ENCODE results near the gene CACNA2D3. TPM values are rescaled to one million over a fixed set of nuclear protein-coding genes. Genes with fewer than 3 reads are reported as not detected.

CACNA2D3 gene
- polyA plus RNA-seq, 1 donor = 0.97 TPM

DNA sequence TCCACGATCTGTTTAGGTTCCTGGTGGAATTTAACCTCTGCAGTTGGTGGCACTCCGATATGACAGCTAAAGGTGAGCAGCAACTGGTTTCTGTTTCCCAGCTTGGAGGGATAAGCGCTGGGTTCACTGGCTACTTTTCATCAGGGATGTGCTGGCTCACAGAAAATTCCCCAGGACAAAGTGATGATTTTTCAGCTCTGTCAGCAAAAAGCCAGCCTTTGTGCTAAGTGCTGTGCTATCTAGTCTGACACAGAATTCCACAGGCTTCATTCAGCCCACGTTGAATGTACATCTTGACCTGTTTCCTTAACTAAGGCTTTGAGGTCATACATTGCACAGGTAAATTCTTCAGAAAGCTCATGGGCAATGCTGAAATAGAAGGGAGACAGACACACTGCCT is 887.0 kb downstream of the CACNA2D3 start:
- H3K9me3 ChIP-seq (ENCODE audit: control insufficient read depth, low read depth, low read length) = no peaks in the 10 kb centered on the region
- H3K36me3 ChIP-seq (ENCODE audit: control insufficient read depth, insufficient read depth, low read length) = no peaks in the 10 kb centered on the region
- no peak overlapping the region for H3K4me3 ChIP-seq (ENCODE audit: low read length)
- H3K4me1 ChIP-seq (ENCODE audit: control insufficient read depth, insufficient read depth, low read length) = no peaks in the 10 kb centered on the region
- no peak overlapping the region for H3K27ac ChIP-seq (ENCODE audit: low read length)
- H3K27me3 ChIP-seq (ENCODE audit: control insufficient read depth, insufficient read depth, low read length) = no peaks in the 10 kb centered on the region
- no peak for DNase-seq
- WGBS (ENCODE audit: insufficient coverage, low lambda C conversion rate) = no CpG with 5 or more reads among the region's 4 CpGs

DNA sequence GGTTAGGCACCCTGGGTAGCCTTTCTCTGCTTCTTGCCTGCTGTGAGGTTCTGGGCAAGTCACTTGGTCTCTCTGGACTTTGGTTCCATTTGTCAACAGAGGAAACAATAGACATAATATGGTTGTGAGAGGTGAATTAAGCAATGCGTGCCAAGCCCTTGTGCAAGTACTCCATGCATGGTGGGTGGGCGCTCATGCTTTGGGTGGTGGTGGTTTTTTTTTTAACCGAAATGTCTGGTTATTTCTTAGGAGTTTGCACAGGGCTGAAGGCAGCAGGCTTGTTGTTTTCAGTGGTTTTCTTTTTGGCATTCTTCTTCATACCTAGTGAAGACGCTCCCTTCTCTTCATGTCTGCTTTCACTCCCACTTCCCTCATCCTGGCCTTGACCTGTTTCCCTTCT is 889.7 kb downstream of the CACNA2D3 start:
- 100% methylated on average over 1 of the region's 4 CpGs for WGBS (ENCODE audit: insufficient coverage, low lambda C conversion rate)
- H3K36me3 ChIP-seq (ENCODE audit: control insufficient read depth, insufficient read depth, low read length) = no peaks in the 10 kb centered on the region

DNA sequence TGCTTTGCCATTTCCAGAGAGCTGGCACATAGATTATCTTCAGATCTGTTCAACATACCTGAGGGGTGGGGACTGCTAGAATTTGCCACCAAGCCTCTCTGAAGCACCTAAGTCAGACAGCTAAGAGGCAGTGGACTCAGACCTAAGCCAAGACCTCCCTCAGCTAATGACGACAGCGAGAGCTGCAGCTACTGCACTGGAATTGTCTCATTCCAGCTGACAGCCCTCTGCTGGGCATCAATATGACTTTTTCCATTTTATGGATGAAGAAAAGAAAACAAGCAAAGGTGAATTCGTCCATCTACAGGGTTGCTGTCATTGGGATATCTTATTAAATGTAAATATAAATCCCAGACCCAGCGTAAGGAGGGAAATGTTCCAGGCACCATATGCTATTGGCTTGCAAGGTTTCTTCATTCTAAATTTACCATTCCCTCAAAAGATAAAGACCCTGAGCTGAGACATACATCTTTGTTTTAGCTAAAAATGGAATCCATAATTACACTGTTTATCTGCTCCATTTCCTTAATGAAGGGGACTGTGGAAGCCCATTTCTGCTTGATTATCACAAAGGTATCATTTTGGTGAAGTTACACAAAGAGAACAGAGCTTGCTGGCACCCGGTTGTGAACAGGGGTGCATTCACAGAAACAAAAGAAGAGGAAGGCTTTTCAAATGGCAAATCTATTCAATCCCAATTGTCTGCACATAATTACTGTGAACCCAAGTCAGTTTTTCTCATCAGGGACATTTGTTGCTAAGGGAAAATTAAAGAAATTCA is 891.0 kb downstream of the CACNA2D3 start:
- H3K36me3 ChIP-seq (ENCODE audit: control insufficient read depth, insufficient read depth, low read length) = no peaks in the 10 kb centered on the region
- DNase-seq = no peak

More for the DNA sequence above, 889.7 kb downstream of the CACNA2D3 start:
- no peak overlapping the region for H3K27ac ChIP-seq (ENCODE audit: low read length)
- no peaks in the 10 kb centered on the region for H3K4me1 ChIP-seq (ENCODE audit: control insufficient read depth, insufficient read depth, low read length)
- no peak for DNase-seq
- no peak overlapping the region for H3K4me3 ChIP-seq (ENCODE audit: low read length)
- H3K27me3 ChIP-seq (ENCODE audit: control insufficient read depth, insufficient read depth, low read length) = no peaks in the 10 kb centered on the region
- no peaks in the 10 kb centered on the region for H3K9me3 ChIP-seq (ENCODE audit: control insufficient read depth, low read depth, low read length)

GRCh38 chr3:55014081-55014480 is 891.7 kb downstream of the CACNA2D3 start:
- Histone ChIP-seq H3K4me1 (ENCODE audit: control insufficient read depth, insufficient read depth, low read length) (no peaks in the 10 kb centered on the region), H3K27ac (ENCODE audit: low read length) (no peak overlapping the region), H3K4me3 (ENCODE audit: low read length) (no peak overlapping the region), H3K27me3 (ENCODE audit: control insufficient read depth, insufficient read depth, low read length) (no peaks in the 10 kb centered on the region), H3K36me3 (ENCODE audit: control insufficient read depth, insufficient read depth, low read length) (no peaks in the 10 kb centered on the region), H3K9me3 (ENCODE audit: control insufficient read depth, low read depth, low read length) (no peaks in the 10 kb centered on the region)
- DNase-seq = no peak
- WGBS (ENCODE audit: insufficient coverage, low lambda C conversion rate) = no CpG with 5 or more reads among the region's 4 CpGs

More for the DNA sequence above, 891.0 kb downstream of the CACNA2D3 start:
- Histone ChIP-seq H3K27me3 (ENCODE audit: control insufficient read depth, insufficient read depth, low read length) (no peaks in the 10 kb centered on the region), H3K27ac (ENCODE audit: low read length) (no peak overlapping the region), H3K4me3 (ENCODE audit: low read length) (no peak overlapping the region), H3K9me3 (ENCODE audit: control insufficient read depth, low read depth, low read length) (no peaks in the 10 kb centered on the region), H3K4me1 (ENCODE audit: control insufficient read depth, insufficient read depth, low read length) (no peaks in the 10 kb centered on the region)
- WGBS (ENCODE audit: insufficient coverage, low lambda C conversion rate) = no CpG with 5 or more reads among the region's 5 CpGs

GRCh38 chr3:55014906-55015305 is 892.6 kb downstream of the CACNA2D3 start:
- Histone ChIP-seq H3K4me3 (ENCODE audit: low read length) (no peak overlapping the region), H3K4me1 (ENCODE audit: control insufficient read depth, insufficient read depth, low read length) (no peaks in the 10 kb centered on the region), H3K9me3 (ENCODE audit: control insufficient read depth, low read depth, low read length) (no peaks in the 10 kb centered on the region), H3K27ac (ENCODE audit: low read length) (no peak overlapping the region), H3K36me3 (ENCODE audit: control insufficient read depth, insufficient read depth, low read length) (no peaks in the 10 kb centered on the region), H3K27me3 (ENCODE audit: control insufficient read depth, insufficient read depth, low read length) (no peaks in the 10 kb centered on the region)
- no CpG with 5 or more reads among the region's 5 CpGs for WGBS (ENCODE audit: insufficient coverage, low lambda C conversion rate)
- no peak for DNase-seq

GRCh38 chr3:55017876-55018275 is 895.5 kb downstream of the CACNA2D3 start:
- Histone ChIP-seq H3K4me1 (ENCODE audit: control insufficient read depth, insufficient read depth, low read length) (no peaks in the 10 kb centered on the region), H3K9me3 (ENCODE audit: control insufficient read depth, low read depth, low read length) (no peaks in the 10 kb centered on the region), H3K4me3 (ENCODE audit: low read length) (no peak overlapping the region), H3K27me3 (ENCODE audit: control insufficient read depth, insufficient read depth, low read length) (no peaks in the 10 kb centered on the region), H3K27ac (ENCODE audit: low read length) (no peak overlapping the region), H3K36me3 (ENCODE audit: control insufficient read depth, insufficient read depth, low read length) (no peaks in the 10 kb centered on the region)
- WGBS (ENCODE audit: insufficient coverage, low lambda C conversion rate) = no CpG with 5 or more reads among the region's 3 CpGs
- DNase-seq = no peak

DNA sequence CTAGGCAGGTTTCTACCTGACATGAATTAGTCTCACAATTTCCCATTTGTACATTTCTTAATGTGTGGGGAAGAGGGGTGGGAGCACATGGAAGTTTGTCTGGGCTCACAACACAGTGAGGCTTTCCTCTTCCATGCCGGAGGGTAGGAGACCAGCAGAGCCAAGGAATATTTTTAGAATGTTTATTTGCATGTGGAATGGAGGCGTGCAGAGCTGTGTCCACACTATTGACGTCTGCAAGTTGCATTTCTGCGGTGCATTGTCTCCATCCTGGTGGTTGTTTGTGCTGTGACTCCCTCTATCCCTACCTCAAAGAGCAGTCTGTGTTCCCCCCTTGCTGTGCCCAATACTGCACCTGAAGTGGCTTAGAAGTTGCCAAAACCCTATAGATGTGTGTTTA is 908.6 kb downstream of the CACNA2D3 start:
- no peak for DNase-seq
- Histone ChIP-seq H3K4me1 (ENCODE audit: control insufficient read depth, insufficient read depth, low read length) (no peaks in the 10 kb centered on the region), H3K27me3 (ENCODE audit: control insufficient read depth, insufficient read depth, low read length) (no peaks in the 10 kb centered on the region), H3K9me3 (ENCODE audit: control insufficient read depth, low read depth, low read length) (no peaks in the 10 kb centered on the region), H3K4me3 (ENCODE audit: low read length) (no peak overlapping the region), H3K36me3 (ENCODE audit: control insufficient read depth, insufficient read depth, low read length) (no peaks in the 10 kb centered on the region), H3K27ac (ENCODE audit: low read length) (no peak overlapping the region)
- 72% methylated on average over 2 of the region's 4 CpGs for WGBS (ENCODE audit: insufficient coverage, low lambda C conversion rate)

DNA sequence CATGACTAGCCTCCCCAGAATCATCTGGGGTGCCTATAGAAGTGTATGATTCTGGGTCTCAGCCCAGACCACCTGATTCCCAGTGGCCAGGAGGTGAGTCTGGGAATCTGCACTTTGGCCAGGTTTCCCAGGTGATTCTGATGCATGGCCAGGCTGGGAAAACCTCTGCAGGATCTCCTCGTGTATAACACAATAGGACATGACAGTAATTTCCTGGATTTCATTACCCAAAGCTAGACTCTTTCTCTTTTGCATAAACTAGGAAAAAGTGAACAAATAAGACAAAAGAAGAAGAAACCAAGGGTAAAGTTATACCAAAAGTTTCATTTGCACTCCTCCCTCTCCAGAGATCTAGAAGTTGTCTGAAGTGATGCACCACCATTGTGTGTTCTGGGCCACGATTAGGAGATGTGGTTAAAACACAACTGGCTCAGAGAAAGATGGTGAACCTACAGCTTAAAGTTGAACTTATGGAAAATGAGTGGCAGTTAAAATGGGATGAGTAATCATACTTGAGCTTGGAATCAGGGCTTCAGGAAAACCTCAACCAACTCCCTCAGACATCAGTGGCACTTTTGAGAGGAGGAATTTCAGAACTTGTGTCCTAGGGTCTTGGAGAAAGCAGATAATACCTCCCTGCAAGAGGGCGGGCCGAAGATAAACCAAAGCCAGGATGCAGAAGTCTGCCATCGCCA is 914.7 kb downstream of the CACNA2D3 start:
- WGBS (ENCODE audit: insufficient coverage, low lambda C conversion rate) = no CpG with 5 or more reads among the region's 5 CpGs
- Histone ChIP-seq H3K4me3 (ENCODE audit: low read length) (no peak overlapping the region), H3K9me3 (ENCODE audit: control insufficient read depth, low read depth, low read length) (no peaks in the 10 kb centered on the region), H3K36me3 (ENCODE audit: control insufficient read depth, insufficient read depth, low read length) (no peaks in the 10 kb centered on the region), H3K27me3 (ENCODE audit: control insufficient read depth, insufficient read depth, low read length) (no peaks in the 10 kb centered on the region), H3K4me1 (ENCODE audit: control insufficient read depth, insufficient read depth, low read length) (no peaks in the 10 kb centered on the region), H3K27ac (ENCODE audit: low read length) (no peak overlapping the region)
- no peak for DNase-seq

- WGBS (ENCODE audit: insufficient coverage, low lambda C conversion rate) = 80% methylated on average over 1 of the region's 2 CpGs
- DNase-seq = no peak
- no peaks in the 10 kb centered on the region for H3K9me3 ChIP-seq (ENCODE audit: control insufficient read depth, low read depth, low read length)
- no peaks in the 10 kb centered on the region for H3K36me3 ChIP-seq (ENCODE audit: control insufficient read depth, insufficient read depth, low read length)
- H3K27ac ChIP-seq (ENCODE audit: low read length) = no peak overlapping the region
- H3K4me1 ChIP-seq (ENCODE audit: control insufficient read depth, insufficient read depth, low read length) = no peaks in the 10 kb centered on the region
- no peaks in the 10 kb centered on the region for H3K27me3 ChIP-seq (ENCODE audit: control insufficient read depth, insufficient read depth, low read length)
- H3K4me3 ChIP-seq (ENCODE audit: low read length) = no peak overlapping the region
Observed at GRCh38 chr3:55042591-55042990, 920.2 kb downstream of the CACNA2D3 start.

- no peak for DNase-seq
- no peaks in the 10 kb centered on the region for H3K27me3 ChIP-seq (ENCODE audit: control insufficient read depth, insufficient read depth, low read length)
- H3K9me3 ChIP-seq (ENCODE audit: control insufficient read depth, low read depth, low read length) = no peaks in the 10 kb centered on the region
- 83% methylated on average over 1 of the region's 1 CpG for WGBS (ENCODE audit: insufficient coverage, low lambda C conversion rate)
- no peak overlapping the region for H3K4me3 ChIP-seq (ENCODE audit: low read length)
- H3K36me3 ChIP-seq (ENCODE audit: control insufficient read depth, insufficient read depth, low read length) = no peaks in the 10 kb centered on the region
- no peak overlapping the region for H3K27ac ChIP-seq (ENCODE audit: low read length)
- H3K4me1 ChIP-seq (ENCODE audit: control insufficient read depth, insufficient read depth, low read length) = no peaks in the 10 kb centered on the region
Observed at GRCh38 chr3:55044486-55044885, 922.1 kb downstream of the CACNA2D3 start.
